Activated CD4-positive, CD25-positive, alpha-beta regulatory T cell treated with anti-CD3 and anti-CD28 coated beads, Interleukin-2, amount 50 U/mL, for 72 hours (primary cell): ENCODE results near the gene FAM50A.

ENCODE experiments used
- DNase-seq: peaks from one replicate; pipeline ENCODE4 v3.0.0; 2021

The FAM50A gene

DNA sequence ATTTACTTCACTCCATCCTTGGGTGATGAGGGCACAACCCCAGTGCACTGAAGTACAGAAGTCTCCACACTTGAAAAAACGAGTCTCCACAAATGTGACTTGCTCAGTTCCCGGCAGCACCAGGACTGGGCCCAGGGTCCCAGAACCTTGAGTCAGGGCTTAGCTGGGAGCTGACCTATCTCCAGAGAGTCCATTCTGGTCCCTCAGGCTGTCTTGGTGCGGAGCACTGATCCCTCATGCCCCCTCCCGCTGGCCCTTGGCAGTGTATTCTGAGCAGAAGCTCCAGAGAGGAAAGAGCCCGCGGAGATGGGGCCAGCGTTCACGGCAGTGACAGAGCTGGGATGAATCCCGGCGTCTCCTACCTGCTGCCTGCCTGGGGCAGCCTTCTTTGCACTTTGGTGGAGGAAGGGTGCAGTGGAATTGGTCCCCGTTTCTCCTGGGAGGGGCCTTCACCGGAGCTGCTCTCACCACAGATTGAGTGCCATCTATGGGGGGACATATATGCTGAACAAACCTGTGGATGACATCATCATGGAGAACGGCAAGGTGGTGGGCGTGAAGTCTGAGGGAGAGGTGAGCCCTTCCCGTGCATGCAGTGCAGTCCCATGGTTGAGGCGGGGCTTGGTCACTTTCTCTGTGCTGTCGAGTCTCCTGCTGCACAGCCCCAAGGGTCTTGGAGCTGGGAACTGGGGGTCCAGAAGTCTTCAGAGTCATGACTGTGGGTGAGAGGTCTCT lies 3.2 kb upstream of the FAM50A start:
- no peak for DNase-seq

DNA sequence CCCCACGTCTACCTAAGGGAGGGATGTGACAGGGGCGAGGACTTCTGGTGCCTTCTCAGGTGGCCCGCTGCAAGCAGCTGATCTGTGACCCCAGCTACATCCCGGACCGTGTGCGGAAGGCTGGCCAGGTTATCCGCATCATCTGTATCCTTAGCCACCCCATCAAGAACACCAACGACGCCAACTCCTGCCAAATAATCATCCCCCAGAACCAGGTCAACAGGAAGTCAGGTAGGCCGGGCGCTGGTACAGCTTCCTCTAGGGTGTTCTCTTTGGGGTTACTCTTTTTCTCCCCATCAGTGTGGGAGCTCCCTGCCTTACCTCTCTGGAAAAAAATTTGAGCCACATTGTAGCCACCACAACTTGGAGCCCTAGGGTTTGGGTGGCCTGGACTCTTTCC lies 2.4 kb upstream of the FAM50A start:
- no peak for DNase-seq

GRCh38 chrX:154441984-154442707 lies 1.8 kb upstream of the FAM50A start:
- DNase-seq: no peak

- no peak for DNase-seq
Measured at GRCh38 chrX:154443479-154443910, 446 bp upstream of the FAM50A start.

- no peak for DNase-seq
Measured at GRCh38 chrX:154444755-154445246, 860 bp downstream of the FAM50A start.

- no peak for DNase-seq
Measured at GRCh38 chrX:154445776-154446175, 1.8 kb downstream of the FAM50A start.

DNA sequence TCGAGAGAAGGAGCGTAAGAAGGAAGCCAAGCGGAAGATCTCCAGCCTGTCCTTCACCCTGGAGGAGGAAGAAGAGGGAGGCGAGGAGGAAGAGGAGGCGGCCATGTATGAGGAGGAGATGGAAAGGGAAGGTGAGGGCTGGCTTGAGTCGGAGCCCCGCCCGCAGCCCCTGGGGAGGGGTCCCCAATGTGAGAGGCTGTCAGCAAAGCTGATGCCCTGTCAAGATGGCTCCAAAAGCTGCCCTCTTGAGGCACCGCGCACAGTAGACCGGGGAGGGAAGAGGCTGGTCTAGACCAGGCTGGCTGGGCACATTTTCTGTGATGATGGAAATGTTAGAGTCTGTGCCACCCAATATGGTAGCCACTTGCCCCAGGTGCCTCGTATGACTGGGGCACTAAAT lies 2.5 kb downstream of the FAM50A start:
- DNase-seq: no peak

GRCh38 chrX:154448484-154448883 lies 4.5 kb downstream of the FAM50A start:
- no peak for DNase-seq

GRCh38 chrX:154449618-154450017 lies 5.7 kb downstream of the FAM50A start:
- DNase-seq: no peak

DNA sequence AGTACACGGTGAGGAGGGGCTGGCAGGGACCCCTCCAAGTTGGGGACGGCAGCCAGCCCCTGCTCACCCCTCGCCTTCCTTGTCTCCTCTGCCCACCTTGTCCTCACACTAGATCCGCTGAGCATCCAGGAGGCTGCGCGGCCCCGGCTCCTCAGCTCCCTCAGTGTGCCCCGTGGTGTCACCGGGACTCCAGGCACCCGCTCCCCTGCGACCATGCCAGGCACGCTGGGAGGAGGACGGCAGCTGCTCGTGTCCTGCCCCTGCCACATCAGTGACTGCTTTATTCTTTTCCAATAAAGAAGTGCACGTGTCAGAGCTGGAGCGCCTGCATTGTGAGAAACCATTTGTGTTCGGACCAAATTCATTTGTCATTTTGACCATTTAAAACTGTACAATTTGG lies 6.4 kb downstream of the FAM50A start:
- DNase-seq: no peak

GRCh38 chrX:154452823-154453222 lies 8.9 kb downstream of the FAM50A start:
- no peak for DNase-seq

- DNase-seq: peak; percentile 61
Measured at GRCh38 chrX:154457491-154458115, 13.7 kb downstream of the FAM50A start.

- DNase-seq: peak; percentile 70
Measured at GRCh38 chrX:154458116-154458953, 14.4 kb downstream of the FAM50A start, which contains the start of gene PLXNA3. TSS of gene PLXNA3 (plus strand) at chrX:154458281. CDS start at chrX:154460184, 1,903 bp downstream.

GRCh38 chrX:154458954-154459778 lies 15.2 kb downstream of the FAM50A start:
- DNase-seq: no peak

DNA sequence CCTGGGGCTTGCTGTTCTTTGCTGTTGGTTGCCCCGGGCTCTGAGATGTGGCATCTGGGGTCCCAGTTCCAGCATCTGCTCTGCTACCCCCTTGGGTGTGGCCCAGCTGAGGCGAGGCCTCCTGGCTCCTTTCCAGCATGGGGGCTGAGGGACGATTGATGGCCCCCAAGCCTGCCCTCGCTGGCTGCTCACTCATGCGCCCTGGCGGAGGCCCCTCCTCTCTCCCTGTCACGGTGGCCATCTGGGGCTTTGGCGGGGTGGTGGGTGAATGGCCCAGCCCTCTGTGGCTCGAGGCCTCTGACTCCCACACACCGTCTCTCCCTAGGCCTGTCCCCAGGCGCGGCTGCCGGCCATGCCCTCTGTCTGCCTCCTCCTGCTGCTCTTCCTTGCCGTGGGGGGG lies 15.9 kb downstream of the FAM50A start:
- no peak for DNase-seq

- no peak for DNase-seq
Measured at GRCh38 chrX:154460326-154460725, 16.4 kb downstream of the FAM50A start.

DNA sequence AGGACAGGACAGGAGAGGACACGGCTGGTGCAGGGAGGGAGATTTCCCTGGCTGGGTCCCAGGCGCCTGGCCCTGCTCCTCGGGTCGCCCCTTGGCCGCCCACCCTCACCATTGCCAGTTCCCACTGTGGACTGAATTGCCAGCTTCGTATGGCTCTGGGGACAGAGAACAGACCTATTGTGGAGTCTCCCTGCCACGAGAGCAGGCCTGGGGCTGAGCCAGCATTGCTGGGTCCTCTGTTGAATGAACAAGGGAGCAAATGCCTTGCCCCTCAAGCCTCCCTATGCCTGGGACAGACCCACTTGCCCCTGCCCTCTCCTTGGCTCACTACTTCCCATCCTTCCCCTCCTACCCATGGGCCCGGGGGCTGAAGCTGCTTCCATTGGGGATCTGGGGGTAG lies 18.5 kb downstream of the FAM50A start:
- DNase-seq: no peak

DNA sequence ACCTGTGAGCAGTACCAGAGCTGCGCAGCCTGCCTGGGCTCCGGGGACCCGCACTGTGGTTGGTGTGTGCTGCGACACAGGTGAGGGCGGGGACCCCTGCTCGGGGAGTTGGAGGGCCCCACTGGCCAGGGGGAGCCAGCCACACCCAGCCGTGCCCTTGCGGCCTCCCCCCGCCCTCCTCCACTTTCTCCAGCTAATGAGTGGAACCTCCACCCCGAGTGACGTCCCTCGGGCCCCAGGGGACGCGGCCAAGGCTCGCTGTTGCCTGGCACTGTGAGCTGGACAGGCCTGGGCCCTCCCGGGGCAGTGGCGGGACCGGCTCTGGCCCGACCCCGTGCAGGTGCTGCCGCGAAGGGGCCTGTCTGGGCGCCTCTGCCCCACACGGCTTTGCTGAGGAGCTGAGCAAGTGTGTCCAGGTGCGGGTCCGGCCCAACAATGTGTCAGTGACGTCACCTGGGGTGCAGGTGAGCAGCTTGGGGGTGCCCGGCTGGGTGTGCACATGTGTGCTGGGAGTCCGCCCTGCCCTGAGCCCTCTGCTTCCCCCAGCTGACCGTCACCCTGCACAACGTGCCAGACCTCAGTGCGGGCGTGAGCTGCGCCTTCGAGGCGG lies 19.8 kb downstream of the FAM50A start:
- no peak for DNase-seq

DNA sequence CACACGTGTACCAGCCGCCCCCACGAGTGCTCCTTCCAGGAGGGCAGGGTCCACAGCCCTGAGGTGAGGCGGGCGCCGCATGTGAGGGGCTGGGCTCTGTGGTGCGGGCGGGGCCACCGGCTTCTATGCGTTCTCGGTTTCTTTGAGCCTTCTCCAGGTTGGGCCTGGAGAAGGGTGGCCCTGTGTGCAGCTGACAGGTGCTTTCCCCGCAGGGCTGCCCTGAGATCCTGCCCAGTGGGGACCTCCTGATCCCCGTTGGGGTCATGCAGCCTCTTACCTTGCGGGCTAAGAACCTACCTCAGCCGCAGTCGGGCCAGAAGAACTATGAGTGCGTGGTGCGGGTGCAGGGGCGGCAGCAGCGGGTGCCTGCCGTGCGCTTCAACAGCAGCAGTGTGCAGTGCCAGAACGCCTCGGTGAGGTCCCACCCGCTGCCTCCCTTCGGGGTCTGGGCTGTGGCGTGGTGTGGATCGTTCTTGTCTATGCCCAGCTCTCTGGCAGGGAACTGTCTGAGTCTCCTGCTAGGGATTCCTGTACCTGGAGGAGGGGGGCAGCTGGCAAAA lies 20.9 kb downstream of the FAM50A start:
- no peak for DNase-seq

- no peak for DNase-seq
Measured at GRCh38 chrX:154465601-154466000, 21.7 kb downstream of the FAM50A start.

- DNase-seq: no peak
Measured at GRCh38 chrX:154466036-154466435, 22.1 kb downstream of the FAM50A start.
